ENCODE measurements around the gene SSPN. TPM values are rescaled to one million over a fixed set of nuclear protein-coding genes. Genes with fewer than 3 reads are reported as not detected.
A peak's percentile ranks its signal among the peaks of the same experiment; 100 is the strongest.

Gene SSPN
- total and polyA plus RNA-seq, 9 of the 15 experiments (the other 6 are each of a cell fraction or from before 2014, with no cell fraction given) = 0.40 TPM; not detected in 8

DNA sequence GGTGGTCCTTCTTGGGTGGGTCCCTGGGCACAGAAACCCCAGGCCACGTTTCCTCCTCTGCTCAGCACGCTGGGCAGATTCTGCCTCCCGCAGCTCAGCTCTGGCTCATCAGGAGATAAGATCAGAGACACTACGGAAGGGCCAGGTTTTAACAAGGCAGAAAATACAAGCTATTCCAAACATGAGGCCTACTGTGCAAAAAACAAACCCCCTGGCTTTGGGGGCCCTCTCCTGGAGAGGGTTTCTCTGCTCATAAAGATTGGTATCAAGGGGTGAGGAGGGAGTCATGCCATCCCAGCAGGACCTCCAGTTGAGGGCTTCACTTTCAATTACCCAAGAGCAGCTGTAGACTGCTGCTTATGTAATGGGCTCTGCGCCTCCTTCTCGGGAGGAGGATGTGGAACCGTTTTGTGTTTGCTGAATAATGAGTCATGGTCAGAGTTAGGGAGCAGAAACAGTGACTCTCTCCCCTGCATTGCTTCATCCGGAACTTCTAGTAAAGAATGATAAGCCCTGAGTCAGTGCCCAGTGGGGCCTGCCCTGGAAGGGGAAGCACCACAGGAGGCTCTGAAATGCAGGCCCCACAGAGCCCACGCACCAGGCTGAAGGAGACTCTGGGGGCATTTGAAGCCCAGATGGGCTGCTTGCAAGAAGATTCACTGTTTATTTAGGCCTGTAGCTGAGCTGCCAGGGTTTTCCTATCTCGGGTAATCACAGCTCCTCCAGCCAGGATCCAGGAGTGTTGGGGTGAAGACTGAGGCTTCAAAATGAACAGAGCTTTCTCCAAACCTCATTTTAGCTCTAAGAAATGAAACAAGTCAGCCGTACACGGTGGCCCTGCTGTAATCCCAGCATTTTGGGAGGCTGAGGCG, 79.3 kb downstream of the SSPN start (continued):
- TF ChIP-seq, protein P1, sequence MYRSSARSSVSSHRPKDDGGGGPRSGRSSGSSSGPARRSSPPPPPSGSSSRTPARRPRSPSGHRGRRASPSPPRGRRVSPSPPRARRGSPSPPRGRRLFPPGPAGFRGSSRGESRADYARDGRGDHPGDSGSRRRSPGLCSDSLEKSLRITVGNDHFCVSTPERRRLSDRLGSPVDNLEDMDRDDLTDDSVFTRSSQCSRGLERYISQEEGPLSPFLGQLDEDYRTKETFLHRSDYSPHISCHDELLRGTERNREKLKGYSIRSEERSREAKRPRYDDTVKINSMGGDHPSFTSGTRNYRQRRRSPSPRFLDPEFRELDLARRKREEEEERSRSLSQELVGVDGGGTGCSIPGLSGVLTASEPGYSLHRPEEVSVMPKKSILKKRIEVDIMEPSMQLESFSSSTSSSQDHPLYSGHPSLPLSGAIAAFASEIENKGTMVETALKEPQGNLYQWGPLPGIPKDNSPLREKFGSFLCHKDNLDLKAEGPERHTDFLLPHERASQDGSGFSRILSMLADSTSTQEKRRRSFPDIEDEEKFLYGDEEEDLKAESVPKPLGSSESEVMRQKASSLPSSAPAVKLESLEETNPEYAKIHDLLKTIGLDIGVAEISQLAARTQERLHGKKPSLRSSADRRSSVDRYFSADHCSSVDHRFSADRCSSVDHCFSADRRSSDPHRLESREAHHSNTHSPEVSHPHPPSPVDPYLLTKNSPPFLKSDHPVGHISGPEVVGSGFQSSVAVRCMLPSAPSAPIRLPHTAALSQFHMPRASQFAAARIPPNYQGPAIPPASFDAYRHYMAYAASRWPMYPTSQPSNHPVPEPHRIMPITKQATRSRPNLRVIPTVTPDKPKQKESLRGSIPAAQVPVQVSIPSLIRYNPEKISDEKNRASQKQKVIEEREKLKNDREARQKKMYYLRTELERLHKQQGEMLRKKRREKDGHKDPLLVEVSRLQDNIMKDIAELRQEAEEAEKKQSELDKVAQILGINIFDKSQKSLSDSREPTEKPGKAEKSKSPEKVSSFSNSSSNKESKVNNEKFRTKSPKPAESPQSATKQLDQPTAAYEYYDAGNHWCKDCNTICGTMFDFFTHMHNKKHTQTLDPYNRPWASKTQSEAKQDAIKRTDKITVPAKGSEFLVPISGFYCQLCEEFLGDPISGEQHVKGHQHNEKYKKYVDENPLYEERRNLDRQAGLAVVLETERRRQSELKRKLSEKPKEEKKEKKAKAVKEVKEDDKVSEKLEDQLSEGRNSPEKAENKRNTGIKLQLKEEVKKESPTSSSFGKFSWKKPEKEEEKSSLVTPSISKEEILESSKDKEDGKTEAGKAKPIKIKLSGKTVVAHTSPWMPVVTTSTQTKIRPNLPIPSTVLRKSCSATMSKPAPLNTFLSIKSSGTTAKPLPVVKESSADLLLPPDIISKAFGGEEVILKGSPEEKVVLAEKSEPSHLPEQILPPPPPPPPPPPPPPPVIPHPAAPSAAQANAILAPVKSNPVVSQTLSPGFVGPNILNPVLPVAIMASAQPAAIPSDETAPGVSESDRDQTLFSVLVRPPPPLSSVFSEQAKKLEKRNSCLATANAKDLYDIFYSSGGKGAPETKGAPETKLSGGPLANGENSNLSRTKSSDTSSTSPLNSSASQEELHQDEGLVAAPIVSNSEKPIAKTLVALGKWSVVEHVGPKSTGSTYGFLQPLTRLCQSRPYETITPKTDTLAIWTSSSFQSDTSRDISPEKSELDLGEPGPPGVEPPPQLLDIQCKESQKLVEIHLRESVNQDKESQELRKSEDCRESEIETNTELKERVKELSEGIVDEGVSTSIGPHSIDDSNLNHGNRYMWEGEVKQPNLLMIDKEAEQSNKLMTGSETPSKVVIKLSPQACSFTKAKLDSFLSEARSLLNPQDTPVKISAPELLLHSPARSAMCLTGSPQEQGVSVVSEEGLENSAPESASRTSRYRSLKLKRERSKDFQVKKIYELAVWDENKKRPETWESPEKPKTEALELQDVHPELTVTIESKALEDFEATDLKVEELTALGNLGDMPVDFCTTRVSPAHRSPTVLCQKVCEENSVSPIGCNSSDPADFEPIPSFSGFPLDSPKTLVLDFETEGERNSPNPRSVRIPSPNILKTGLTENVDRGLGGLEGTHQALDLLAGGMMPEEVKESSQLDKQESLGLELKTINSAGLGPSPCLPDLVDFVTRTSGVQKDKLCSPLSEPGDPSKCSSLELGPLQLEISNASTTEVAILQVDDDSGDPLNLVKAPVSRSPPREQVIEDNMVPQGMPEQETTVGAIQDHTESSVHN (IDR thresholded peaks at IDR 0.05; ENCODE audit: borderline replicate concordance in 1 of 2, low read depth in 1 of 2) = peak in 1 of 2 experiments; percentile 94; a peak in 2 of 4 replicates
- TF ChIP-seq POLR2H (tag; IDR thresholded peaks at IDR 0.05; ENCODE audit: low read depth) (peak; percentile 75), GABPB1 (CRISPR knock-in tag; IDR thresholded peaks at IDR 0.05) (peak; percentile 51; the same call in 1 of the 2 replicates), PHB (CRISPR knock-in tag; IDR thresholded peaks at IDR 0.05) (no peak), FOXJ2 (tag; IDR thresholded peaks at IDR 0.05) (peak; percentile 55; the same call in 1 of the 2 replicates), POU5F1 (IDR thresholded peaks at IDR 0.05; ENCODE audit: borderline replicate concordance, low read depth, low read length, partially characterized antibody) (no peak), PCBP2 (IDR thresholded peaks at IDR 0.05; ENCODE audit: low read depth, low read length, poor library complexity, severe bottlenecking) (no peak), KAT2B (IDR thresholded peaks at IDR 0.05; ENCODE audit: low read depth, low read length) (no peak), SIN3B (IDR thresholded peaks at IDR 0.05; ENCODE audit: low read depth) (no peak), KLF10 (CRISPR knock-in tag; IDR thresholded peaks at IDR 0.05) (no peak), PCBP1 (IDR thresholded peaks at IDR 0.05; ENCODE audit: low read depth, low read length, poor library complexity, severe bottlenecking) (no peak)
- TF ChIP-seq, protein P2, sequence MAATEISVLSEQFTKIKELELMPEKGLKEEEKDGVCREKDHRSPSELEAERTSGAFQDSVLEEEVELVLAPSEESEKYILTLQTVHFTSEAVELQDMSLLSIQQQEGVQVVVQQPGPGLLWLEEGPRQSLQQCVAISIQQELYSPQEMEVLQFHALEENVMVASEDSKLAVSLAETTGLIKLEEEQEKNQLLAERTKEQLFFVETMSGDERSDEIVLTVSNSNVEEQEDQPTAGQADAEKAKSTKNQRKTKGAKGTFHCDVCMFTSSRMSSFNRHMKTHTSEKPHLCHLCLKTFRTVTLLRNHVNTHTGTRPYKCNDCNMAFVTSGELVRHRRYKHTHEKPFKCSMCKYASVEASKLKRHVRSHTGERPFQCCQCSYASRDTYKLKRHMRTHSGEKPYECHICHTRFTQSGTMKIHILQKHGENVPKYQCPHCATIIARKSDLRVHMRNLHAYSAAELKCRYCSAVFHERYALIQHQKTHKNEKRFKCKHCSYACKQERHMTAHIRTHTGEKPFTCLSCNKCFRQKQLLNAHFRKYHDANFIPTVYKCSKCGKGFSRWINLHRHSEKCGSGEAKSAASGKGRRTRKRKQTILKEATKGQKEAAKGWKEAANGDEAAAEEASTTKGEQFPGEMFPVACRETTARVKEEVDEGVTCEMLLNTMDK (IDR thresholded peaks at IDR 0.05; ENCODE audit: borderline replicate concordance, insufficient read depth, low read depth, low read length, poor library complexity, severe bottlenecking) = no peak
- TF ChIP-seq, protein P3, sequence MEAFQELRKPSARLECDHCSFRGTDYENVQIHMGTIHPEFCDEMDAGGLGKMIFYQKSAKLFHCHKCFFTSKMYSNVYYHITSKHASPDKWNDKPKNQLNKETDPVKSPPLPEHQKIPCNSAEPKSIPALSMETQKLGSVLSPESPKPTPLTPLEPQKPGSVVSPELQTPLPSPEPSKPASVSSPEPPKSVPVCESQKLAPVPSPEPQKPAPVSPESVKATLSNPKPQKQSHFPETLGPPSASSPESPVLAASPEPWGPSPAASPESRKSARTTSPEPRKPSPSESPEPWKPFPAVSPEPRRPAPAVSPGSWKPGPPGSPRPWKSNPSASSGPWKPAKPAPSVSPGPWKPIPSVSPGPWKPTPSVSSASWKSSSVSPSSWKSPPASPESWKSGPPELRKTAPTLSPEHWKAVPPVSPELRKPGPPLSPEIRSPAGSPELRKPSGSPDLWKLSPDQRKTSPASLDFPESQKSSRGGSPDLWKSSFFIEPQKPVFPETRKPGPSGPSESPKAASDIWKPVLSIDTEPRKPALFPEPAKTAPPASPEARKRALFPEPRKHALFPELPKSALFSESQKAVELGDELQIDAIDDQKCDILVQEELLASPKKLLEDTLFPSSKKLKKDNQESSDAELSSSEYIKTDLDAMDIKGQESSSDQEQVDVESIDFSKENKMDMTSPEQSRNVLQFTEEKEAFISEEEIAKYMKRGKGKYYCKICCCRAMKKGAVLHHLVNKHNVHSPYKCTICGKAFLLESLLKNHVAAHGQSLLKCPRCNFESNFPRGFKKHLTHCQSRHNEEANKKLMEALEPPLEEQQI (IDR thresholded peaks at IDR 0.05) = peak; percentile 32; the same call in 1 of the 2 replicates

Data from K562 (cell line).